HCT116 (cell line): ENCODE data around the gene FAM83B. TPM values are rescaled to one million over a fixed set of nuclear protein-coding genes. Genes with fewer than 3 reads are reported as not detected.

Source experiments
- ATAC-seq: fragments of 200-7000 bp; cut with Tn5 transposase; 2 replicates; pipeline ENCODE4 v1.9.1; 2020; ENCODE audit warnings: mild to moderate bottlenecking, moderate library complexity
- BruUV-seq: library from RNA; stranded (reverse); fragments of 400-500 nt; replicated peaks from 2 replicates; lab custom pipeline; 2021; lab: Mats Ljungman, UMichigan
- CTCF ChIA-PET: fragments of 300-600 bp; sonication (Branson Sonifier 250); formaldehyde crosslinking; loops from one replicate; lab custom pipeline; 2021; ENCODE audit warnings: antibody characterized with exemption; lab: Charles Lee
- POLR2A ChIA-PET: fragments of 300-600, 350-600 bp; sonication (Branson Sonifier 250); formaldehyde crosslinking; loops from one replicate; lab custom pipeline; 2021; ENCODE audit warnings: antibody characterized with exemption; lab: Charles Lee
- RAD21 ChIA-PET, 2 experiments: fragments of 300-600 bp; sonication (Branson Sonifier 250); formaldehyde crosslinking; loops; one replicate each; lab custom pipeline; 2023; ENCODE audit warnings: low total read pairs in 2 of 2; ENCODE audit not compliant: uncharacterized antibody in 2 of 2, unreplicated experiment in 2 of 2, low non-redundant PET in 1 of 2; lab: Charles Lee
- DNase-seq: peaks from one replicate; pipeline ENCODE4 v3.0.0-alpha.2; 2010; ENCODE audit warnings: low read depth, low spot score
- H2AFZ ChIP-seq: fragments of 200-600 bp; shearing (Covaris generic), sonication (generic); 2 replicates; pipeline ENCODE4 v1.6.1; 2017; ENCODE audit warnings: low read depth, mixed run types, mixed read lengths, antibody characterized with exemption, low read length; ENCODE audit not compliant: poor library complexity, severe bottlenecking
- H3K27ac ChIP-seq: 2 replicates; pipeline ENCODE4 v1.5.1; 2012; ENCODE audit warnings: low read depth, low read length
- H3K27me3 ChIP-seq: fragments of 200-600 bp; sonication (generic); 2 replicates; pipeline ENCODE4 v1.6.1; 2016; ENCODE audit warnings: mixed run types, low read length, mixed read lengths; ENCODE audit not compliant: insufficient read depth
- H3K36me3 ChIP-seq, 2 experiments: fragments of 200-500 bp in 1 of 2; fragments of 200-600 bp in 1 of 2; sonication (Bioruptor generic) in 1 of 2; sonication (generic) in 1 of 2; 2 replicates each; pipeline versions ENCODE4 v1.5.1 to v1.6.1; 2014 to 2016; ENCODE audit warnings: low read length in 2 of 2, inconsistent platforms in 1 of 2, mixed read lengths in 1 of 2, mixed run types in 1 of 2; ENCODE audit not compliant: insufficient read depth in 2 of 2, control insufficient read depth in 1 of 2
- H3K4me1 ChIP-seq, 2 experiments: fragments of 200-600 bp in 1 of 2; sonication (generic) in 1 of 2; 2 replicates each; pipeline versions ENCODE4 v1.5.1 to v1.6.1; 2012 to 2017; ENCODE audit warnings: low read length in 2 of 2, inconsistent platforms in 1 of 2, mild to moderate bottlenecking in 1 of 2, mixed read lengths in 1 of 2, mixed run types in 1 of 2, moderate library complexity in 1 of 2; ENCODE audit not compliant: insufficient read depth in 2 of 2, control insufficient read depth in 1 of 2
- H3K4me2 ChIP-seq: fragments of 200-600 bp; sonication (generic); 2 replicates; pipeline ENCODE4 v1.6.1; 2017; ENCODE audit warnings: mixed run types, low read length, mixed read lengths
- H3K4me3 ChIP-seq, 2 experiments: fragments of 200-600 bp in 1 of 2; sonication (generic) in 1 of 2; replicated peaks in 1 of 2; 2 replicates each; pipeline ENCODE4 v1.5.1; 2011 to 2016; ENCODE audit warnings: low read length in 2 of 2, control low read depth in 1 of 2, low read depth in 1 of 2, mild to moderate bottlenecking in 1 of 2, mixed read lengths in 1 of 2, mixed run types in 1 of 2
- H3K79me2 ChIP-seq: fragments of 200-600 bp; sonication (generic); 2 replicates; pipeline ENCODE4 v1.6.1; 2017; ENCODE audit warnings: mild to moderate bottlenecking, mixed run types, low read length, moderate library complexity, mixed read lengths; ENCODE audit not compliant: insufficient read depth
- H3K9ac ChIP-seq: fragments of 200-600 bp; sonication (generic); 2 replicates; pipeline ENCODE4 v1.6.1; 2016; ENCODE audit warnings: low read length, mixed read lengths
- H3K9me2 ChIP-seq: fragments of 200-600 bp; sonication (generic), shearing (Covaris generic); 2 replicates; pipeline ENCODE4 v1.6.1; 2017; ENCODE audit warnings: mixed run types, mild to moderate bottlenecking, moderate library complexity; ENCODE audit not compliant: insufficient read depth
- H3K9me3 ChIP-seq, 2 experiments: fragments of 200-500 bp in 1 of 2; fragments of 200-600 bp in 1 of 2; sonication (Bioruptor generic) in 1 of 2; sonication (generic) in 1 of 2; 2 replicates each; pipeline ENCODE4 v1.6.1; 2014 to 2017; ENCODE audit warnings: low read length in 2 of 2, mixed read lengths in 2 of 2, inconsistent platforms in 1 of 2, low read depth in 1 of 2, mild to moderate bottlenecking in 1 of 2, mixed run types in 1 of 2, moderate library complexity in 1 of 2; ENCODE audit not compliant: control insufficient read depth in 1 of 2, insufficient read depth in 1 of 2
- H4K20me1 ChIP-seq: fragments of 200-600 bp; sonication (generic), shearing (Covaris generic); 2 replicates; pipeline ENCODE4 v1.6.1; 2017; ENCODE audit warnings: mixed run types, mild to moderate bottlenecking, moderate library complexity; ENCODE audit not compliant: insufficient read depth
- ATF3 ChIP-seq: IDR thresholded peaks from 2 replicates; pipeline ENCODE4 v1.6.1; 2012
- CEBPB ChIP-seq: IDR thresholded peaks from 2 replicates; pipeline ENCODE4 v1.6.1; 2012; ENCODE audit warnings: low read depth
- EGR1 ChIP-seq: IDR thresholded peaks from 2 replicates; pipeline ENCODE4 v1.6.1; 2012; ENCODE audit warnings: low read depth
- EZH2 ChIP-seq: fragments of 200-600 bp; sonication (generic); IDR thresholded peaks from 2 replicates; pipeline ENCODE4 v1.6.1; 2017; ENCODE audit warnings: antibody characterized with exemption, mixed run types
- EZH2phosphoT487 ChIP-seq: fragments of 200-600 bp; IDR thresholded peaks from 2 replicates; pipeline ENCODE4 v1.6.1; 2018; ENCODE audit warnings: antibody characterized with exemption, borderline replicate concordance
- FOSL1 ChIP-seq: IDR thresholded peaks from 2 replicates; pipeline ENCODE4 v1.6.1; 2012; ENCODE audit warnings: low read depth
- JUND ChIP-seq: IDR thresholded peaks from 2 replicates; pipeline ENCODE4 v1.6.1; 2012
- POLR2A ChIP-seq: IDR thresholded peaks from 2 replicates; pipeline ENCODE4 v1.7.0; 2011; ENCODE audit warnings: borderline replicate concordance; ENCODE audit not compliant: insufficient read depth, insufficient read length; ENCODE audit errors: extremely low read depth
- RAD21 ChIP-seq: IDR thresholded peaks from 2 replicates; pipeline ENCODE4 v1.6.1; 2012; ENCODE audit warnings: low read depth, mild to moderate bottlenecking
- SRF ChIP-seq: IDR thresholded peaks from 2 replicates; pipeline ENCODE4 v1.6.1; 2012; ENCODE audit warnings: low read depth
- YY1 ChIP-seq: IDR thresholded peaks from 2 replicates; pipeline ENCODE4 v1.6.1; 2011; ENCODE audit warnings: low read length, low read depth, moderate library complexity, mild to moderate bottlenecking; ENCODE audit not compliant: insufficient replicate concordance; ENCODE audit errors: extremely low read depth
- ZFX ChIP-seq: fragments of 450-650 bp; IDR thresholded peaks from 2 replicates; pipeline ENCODE4 v1.6.1; 2017
- ZNF274 ChIP-seq: fragments of 200-500 bp; sonication (Bioruptor generic); IDR thresholded peaks from 2 replicates; pipeline ENCODE4 v1.6.1; 2014; ENCODE audit warnings: mild to moderate bottlenecking, low read depth, low read length, inconsistent platforms
- intact Hi-C: fragments of 100-400 bp; cut with micrococcal nuclease; formaldehyde crosslinking; loops from 2 replicates; pipeline ENCODE4 v1.10.0; 2022
- total RNA-seq: library from RNA; stranded (reverse); gene quantifications from one replicate; pipeline ENCODE4 v1.2.1, GENCODE V29; 2021; ENCODE audit not compliant: unreplicated experiment
- TF ChIP-seq, protein P1 (sequence below): IDR thresholded peaks from 2 replicates; pipeline ENCODE4 v1.6.1; 2012; ENCODE audit warnings: low read depth

Gene FAM83B
- total RNA-seq, 1 experiment from 2014 or later: 16.9 TPM

DNA sequence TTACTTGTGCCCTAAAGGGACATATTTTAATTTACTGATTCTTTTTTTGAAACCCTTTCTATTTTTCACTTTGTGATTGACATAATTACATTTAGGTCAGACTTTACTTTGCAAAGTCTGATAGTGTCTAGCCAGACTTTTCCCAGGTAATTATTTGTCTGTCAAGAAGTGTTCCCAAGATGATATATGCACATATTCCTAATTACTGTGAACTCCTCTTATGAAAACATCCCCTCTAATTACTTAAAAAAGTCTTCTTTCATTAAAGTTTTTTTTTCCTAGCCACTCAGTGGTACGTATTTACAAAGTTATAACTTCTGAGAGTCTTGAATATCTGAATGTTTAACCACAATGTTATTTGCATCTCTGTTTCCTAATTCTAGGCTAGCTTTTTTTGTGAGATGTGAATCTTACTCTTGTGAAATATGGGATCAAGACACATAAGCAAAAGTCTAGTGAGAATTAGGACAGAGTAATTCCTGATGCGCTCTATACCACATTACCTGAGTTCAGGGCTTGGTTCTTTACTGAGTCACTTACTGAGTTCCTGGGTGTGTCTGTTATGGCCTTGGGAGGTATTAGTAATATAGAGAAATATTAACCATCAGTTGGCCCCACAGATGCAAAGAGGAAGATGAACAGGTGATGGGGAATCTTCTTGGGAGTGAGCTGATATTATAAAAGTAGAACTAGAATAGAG is 27.9 kb downstream of the FAM83B start (continued):
- TF ChIP-seq YY1 (no peak), JUND (peak; percentile 82), RAD21 (peak; percentile 28), ZFX (no peak), FOSL1 (peak; percentile 83)

DNA sequence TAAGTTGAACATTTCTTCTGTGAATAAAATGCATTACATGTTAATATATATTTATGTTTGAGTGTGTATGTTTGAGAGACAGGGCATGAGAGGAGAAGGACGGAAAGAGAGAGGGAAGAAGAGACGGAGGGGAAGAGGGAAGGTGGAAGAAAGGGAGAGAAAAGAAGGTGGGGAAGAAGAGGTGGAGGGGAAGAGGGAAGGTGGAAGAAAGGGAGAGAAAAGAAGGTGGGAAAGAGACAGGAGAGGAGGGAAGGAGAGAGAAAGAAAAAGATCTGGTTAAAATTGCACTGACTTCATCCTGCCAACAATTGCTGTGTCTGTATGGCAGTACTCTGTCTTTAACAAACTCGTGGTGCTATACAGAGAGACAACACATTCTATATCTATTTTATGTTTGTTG is 29.0 kb downstream of the FAM83B start:
- TF ChIP-seq YY1: no peak

GRCh38 chr6:54876365-54876764 is 29.8 kb downstream of the FAM83B start:
- DNase-seq (no peak), ATAC-seq (no peak)
- H3K27ac ChIP-seq: no peak overlapping the region; the same call in 1 of the 2 replicates
- no TSS peak for BruUV-seq
- RAD21 ChIA-PET: no interaction called here
- peaks cover 52 to 89% of the 10 kb centered on the region in 2 experiments for H3K4me1 ChIP-seq
- CTCF ChIA-PET: no interaction called here
- peaks cover 6% of the 10 kb centered on the region; the same call in 1 of the 2 replicates for H3K79me2 ChIP-seq
- no peak overlapping the region for H2AFZ ChIP-seq
- intact Hi-C loops: loop anchor here (5.0 to 10.0 kb wide), 3 partner anchors 72 to 889 kb away; no protein-coding TSS in a partner anchor
- POLR2A ChIA-PET: interaction anchor here (0.6 kb wide), 1 partner anchor 190 kb away, joined by 3 read pairs; no protein-coding TSS in a partner anchor
- H3K9me3 ChIP-seq: no peaks in the 10 kb centered on the region
- no peaks in the 10 kb centered on the region for H3K36me3 ChIP-seq
- no peak overlapping the region for H3K9ac ChIP-seq
- H3K4me3 ChIP-seq: no peak overlapping the region
- no peaks in the 10 kb centered on the region for H3K27me3 ChIP-seq
- H3K9me2 ChIP-seq: no peaks in the 10 kb centered on the region
- H3K4me2 ChIP-seq: peak overlapping the region; percentile 66
- H4K20me1 ChIP-seq: no peaks in the 10 kb centered on the region
- TF ChIP-seq ZFX: no peak
- no peak; the same call in 1 of the 2 replicates for TF ChIP-seq ATF3
- TF ChIP-seq ZNF274: no peak
- TF ChIP-seq EZH2phosphoT487: no peak
- no peak for TF ChIP-seq EZH2
- peak; percentile 55 for TF ChIP-seq CEBPB
- peak; percentile 13; the same call in 1 of the 2 replicates for TF ChIP-seq RAD21
- no peak for TF ChIP-seq YY1
- no peak for TF ChIP-seq EGR1
- TF ChIP-seq, protein P1, sequence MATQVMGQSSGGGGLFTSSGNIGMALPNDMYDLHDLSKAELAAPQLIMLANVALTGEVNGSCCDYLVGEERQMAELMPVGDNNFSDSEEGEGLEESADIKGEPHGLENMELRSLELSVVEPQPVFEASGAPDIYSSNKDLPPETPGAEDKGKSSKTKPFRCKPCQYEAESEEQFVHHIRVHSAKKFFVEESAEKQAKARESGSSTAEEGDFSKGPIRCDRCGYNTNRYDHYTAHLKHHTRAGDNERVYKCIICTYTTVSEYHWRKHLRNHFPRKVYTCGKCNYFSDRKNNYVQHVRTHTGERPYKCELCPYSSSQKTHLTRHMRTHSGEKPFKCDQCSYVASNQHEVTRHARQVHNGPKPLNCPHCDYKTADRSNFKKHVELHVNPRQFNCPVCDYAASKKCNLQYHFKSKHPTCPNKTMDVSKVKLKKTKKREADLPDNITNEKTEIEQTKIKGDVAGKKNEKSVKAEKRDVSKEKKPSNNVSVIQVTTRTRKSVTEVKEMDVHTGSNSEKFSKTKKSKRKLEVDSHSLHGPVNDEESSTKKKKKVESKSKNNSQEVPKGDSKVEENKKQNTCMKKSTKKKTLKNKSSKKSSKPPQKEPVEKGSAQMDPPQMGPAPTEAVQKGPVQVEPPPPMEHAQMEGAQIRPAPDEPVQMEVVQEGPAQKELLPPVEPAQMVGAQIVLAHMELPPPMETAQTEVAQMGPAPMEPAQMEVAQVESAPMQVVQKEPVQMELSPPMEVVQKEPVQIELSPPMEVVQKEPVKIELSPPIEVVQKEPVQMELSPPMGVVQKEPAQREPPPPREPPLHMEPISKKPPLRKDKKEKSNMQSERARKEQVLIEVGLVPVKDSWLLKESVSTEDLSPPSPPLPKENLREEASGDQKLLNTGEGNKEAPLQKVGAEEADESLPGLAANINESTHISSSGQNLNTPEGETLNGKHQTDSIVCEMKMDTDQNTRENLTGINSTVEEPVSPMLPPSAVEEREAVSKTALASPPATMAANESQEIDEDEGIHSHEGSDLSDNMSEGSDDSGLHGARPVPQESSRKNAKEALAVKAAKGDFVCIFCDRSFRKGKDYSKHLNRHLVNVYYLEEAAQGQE: no peak
- no peak for TF ChIP-seq SRF
- TF ChIP-seq JUND: 0 out of 2 replicates have a peak, but pooled peaks have one; percentile 15
- TF ChIP-seq POLR2A: no peak

More for the DNA sequence above, 29.0 kb downstream of the FAM83B start:
- Histone ChIP-seq H3K9ac (peak overlapping the region; percentile 41), H3K4me2 (peak overlapping the region; percentile 66), H3K4me1 (peaks cover 45 to 81% of the 10 kb centered on the region in 2 experiments), H3K27ac (peak overlapping the region; percentile 69; the same call in 1 of the 2 replicates), H3K79me2 (peaks cover 6% of the 10 kb centered on the region; the same call in 1 of the 2 replicates), H4K20me1 (no peaks in the 10 kb centered on the region), H3K9me2 (no peaks in the 10 kb centered on the region), H3K27me3 (no peaks in the 10 kb centered on the region), H3K9me3 (no peaks in the 10 kb centered on the region), H2AFZ (no peak overlapping the region), H3K4me3 (peak overlapping the region in 1 of 2 experiments; percentile 30; a peak in 1 of 4 replicates), H3K36me3 (0 out of 4 replicates have a peak, but pooled peaks cover 0 to 2% of the 10 kb centered on the region in 2 experiments)
- ChIA-PET CTCF (no interaction called here), POLR2A (no interaction called here), RAD21 (no interaction called here)
- ATAC-seq: no peak
- no peak for DNase-seq
- no TSS peak for BruUV-seq
- intact Hi-C loops: loop anchor here (2.0 to 10.0 kb wide), 4 partner anchors 29 to 888 kb away; partner anchors contain the start of gene FAM83B
